Measurements from ENCODE around the gene CDKN2AIPNL.
"Not testable (repeated sequence)": the region's sequence is repeated elsewhere in the genome, so short reads cannot be mapped to it uniquely, and the experiment has no call there.

CDKN2AIPNL gene

GRCh38 chr5:134398609-134399155 is 13.0 kb downstream of the CDKN2AIPNL start:
- DNase-seq (ENCODE audit: low read depth): no peak

- no peak for DNase-seq (ENCODE audit: low read depth)
Measured at GRCh38 chr5:134397196-134397595, 14.5 kb downstream of the CDKN2AIPNL start.

- no peak for DNase-seq (ENCODE audit: low read depth)
Measured at GRCh38 chr5:134396274-134396673, 15.4 kb downstream of the CDKN2AIPNL start.

- no peak for DNase-seq (ENCODE audit: low read depth)
Measured at GRCh38 chr5:134394932-134395331, 16.7 kb downstream of the CDKN2AIPNL start.

DNA sequence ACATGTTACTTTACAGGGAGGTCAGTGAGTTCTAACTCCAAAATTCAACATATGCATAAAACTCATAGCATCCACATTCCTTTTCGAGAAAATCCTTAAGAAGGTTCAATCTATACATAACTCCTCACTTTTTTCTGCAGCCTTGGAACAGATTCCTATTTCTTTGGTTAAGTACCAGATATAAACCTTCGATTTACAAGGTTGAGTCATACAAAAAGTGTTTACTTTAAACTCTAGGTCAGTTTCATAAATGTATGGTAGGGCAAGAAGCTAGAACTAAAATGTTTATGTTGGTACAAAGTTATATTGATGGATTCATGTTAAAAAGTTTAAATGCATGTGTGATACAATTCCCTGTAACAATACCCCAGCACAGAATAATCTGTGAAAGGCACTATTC is 19.4 kb downstream of the CDKN2AIPNL start:
- DNase-seq (ENCODE audit: low read depth): no peak

DNA sequence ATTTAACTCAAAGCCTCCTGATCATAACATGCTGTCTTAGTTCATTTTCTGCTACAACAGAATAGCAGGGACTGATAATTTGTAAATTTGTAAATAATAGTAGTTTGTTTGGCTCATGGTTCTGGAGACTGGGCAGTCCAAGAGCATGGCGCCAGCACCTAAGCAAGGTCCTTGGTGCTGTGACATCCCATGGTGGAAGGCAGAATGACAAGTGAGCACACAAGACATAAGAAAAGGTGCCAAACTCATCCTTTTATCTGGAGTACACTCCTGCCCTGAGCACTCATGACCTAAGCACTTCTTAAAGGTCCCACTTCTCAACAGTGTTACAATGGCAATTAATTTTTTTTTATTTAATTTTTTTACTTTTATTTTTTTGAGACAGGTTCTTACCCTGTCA is 24.2 kb downstream of the CDKN2AIPNL start:
- no peak for DNase-seq (ENCODE audit: low read depth)

- DNase-seq (ENCODE audit: low read depth): no peak
Measured at GRCh38 chr5:134383980-134384697, 27.5 kb downstream of the CDKN2AIPNL start.

GRCh38 chr5:134382204-134382603 is 29.5 kb downstream of the CDKN2AIPNL start:
- DNase-seq (ENCODE audit: low read depth): not testable (repeated sequence)

GRCh38 chr5:134380346-134380745 is 31.3 kb downstream of the CDKN2AIPNL start:
- DNase-seq (ENCODE audit: low read depth): no peak

DNA sequence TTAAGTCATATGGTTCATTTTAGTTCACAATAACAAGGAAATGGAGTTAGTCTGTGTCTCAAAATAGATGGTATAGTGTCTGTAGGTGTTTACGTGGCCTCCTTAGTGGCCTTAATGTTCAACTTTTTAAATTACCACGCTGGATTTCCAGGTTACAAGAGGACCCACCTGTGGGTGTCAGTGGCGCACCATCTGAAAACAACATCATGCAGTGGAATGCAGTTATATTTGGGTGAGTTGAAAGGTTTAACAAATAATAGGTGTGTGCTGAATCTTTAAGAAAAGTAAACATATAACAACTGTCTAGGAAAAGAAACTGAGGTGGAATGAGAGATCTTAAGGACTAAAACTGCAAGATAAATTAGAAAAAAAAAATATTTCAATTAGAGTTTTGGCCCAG is 37.4 kb downstream of the CDKN2AIPNL start:
- no peak for DNase-seq (ENCODE audit: low read depth)

DNA sequence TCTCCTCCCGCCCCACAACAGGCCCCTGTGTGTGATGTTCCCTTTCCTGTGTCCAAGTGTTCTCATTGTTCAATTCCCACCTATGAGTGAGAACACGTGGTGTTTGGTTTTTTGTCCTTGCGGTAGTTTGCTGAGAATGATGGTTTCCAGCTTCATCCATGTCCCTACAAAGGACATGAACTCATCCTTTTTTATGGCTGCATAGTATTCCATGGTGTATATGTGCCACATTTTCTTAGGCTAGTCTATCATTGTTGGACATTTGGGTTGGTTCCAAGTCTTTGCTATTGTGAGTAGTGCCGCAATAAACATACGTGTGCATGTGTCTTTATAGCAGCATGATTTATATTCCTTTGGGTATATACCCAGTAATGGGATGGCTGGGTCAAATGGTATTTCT is 38.0 kb downstream of the CDKN2AIPNL start:
- DNase-seq (ENCODE audit: low read depth): not testable (repeated sequence)

- DNase-seq (ENCODE audit: low read depth): no peak
Measured at GRCh38 chr5:134371834-134372340, 39.8 kb downstream of the CDKN2AIPNL start.

DNA sequence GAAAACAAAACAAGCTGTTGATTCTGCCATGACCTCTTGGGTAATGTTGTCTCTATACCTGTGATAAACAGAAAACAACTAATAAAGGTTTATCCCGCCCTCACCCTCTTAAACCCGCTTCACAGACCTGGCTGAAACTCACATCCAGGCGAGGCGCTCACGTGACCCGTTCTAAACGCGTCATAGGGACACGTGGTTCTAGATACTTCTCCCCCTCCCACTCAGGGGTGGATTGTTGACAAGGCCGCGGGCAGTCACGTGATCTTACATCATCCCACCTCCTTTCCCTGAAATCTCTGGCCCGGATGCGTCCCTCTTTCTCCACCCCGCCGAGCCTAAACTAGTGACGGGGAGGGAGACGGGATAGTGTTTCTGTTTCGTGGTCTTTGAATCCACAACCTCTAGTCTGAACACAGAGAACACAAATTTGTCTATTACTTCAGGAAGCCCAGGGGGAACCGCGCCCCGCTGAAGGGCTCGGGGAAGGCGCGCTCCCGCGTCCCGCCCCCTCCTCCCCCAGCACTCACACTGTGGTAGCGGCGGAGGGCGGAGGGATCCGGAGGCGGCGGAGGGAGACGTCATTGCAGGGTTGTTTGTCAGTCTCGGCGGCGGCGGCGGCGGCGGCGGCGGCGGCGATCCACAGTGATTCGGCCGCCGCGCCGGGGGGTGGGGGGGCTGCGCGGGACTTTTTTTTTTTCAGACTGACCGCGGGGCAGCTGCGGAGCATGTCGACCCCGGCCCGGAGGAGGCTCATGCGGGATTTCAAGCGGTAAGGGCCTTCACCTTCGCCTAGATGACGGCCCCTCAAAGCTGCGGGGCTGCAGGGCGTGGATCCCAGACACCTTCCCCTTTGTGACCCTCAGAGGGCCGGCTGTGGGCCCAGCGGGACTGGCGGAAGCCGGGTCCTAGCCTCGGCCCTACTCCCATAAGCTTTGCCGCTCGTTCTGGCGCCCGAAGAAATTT is 40.5 kb downstream of the CDKN2AIPNL start, which contains the start of gene UBE2B:
UBE2B (plus strand) TSS at position 699 of the 963 bp plus-strand sequence; CDS start at position 726, 27 bp downstream.
- DNase-seq (ENCODE audit: low read depth): peak; percentile 98

- DNase-seq (ENCODE audit: low read depth): peak; percentile 41
Measured at GRCh38 chr5:134370311-134370870, 41.3 kb downstream of the CDKN2AIPNL start.

- DNase-seq (ENCODE audit: low read depth): no peak
Measured at GRCh38 chr5:134365604-134366003, 46.1 kb downstream of the CDKN2AIPNL start.

DNA sequence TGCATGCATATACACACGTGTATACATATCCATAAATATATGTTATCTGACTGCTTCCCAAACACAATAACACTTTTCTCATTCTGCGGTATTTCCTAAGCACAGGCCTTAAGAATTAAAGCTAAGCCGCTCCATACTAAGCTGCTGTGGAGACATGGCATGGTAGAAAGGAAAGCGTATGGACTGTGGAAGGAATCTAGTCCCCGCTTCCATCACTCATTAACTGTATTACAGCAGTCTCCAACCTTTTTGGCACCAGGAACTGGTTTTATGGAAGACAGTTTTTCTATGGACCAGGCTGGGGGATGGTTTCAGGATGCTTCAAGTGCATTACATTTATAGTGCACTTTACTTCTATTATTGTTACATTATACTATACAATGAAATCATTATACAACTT is 56.0 kb downstream of the CDKN2AIPNL start:
- no peak for DNase-seq (ENCODE audit: low read depth)
